HG02588 (cell line): ENCODE data around the gene TUBA1A.
"Not testable (repeated sequence)": the region's sequence is repeated elsewhere in the genome, so short reads cannot be mapped to it uniquely, and the experiment has no call there.

ENCODE experiments used
- ATAC-seq: cut with Tn5 transposase; IDR thresholded peaks from one replicate; pipeline ENCODE4 v1.9.1; 2021; ENCODE audit warnings: mild to moderate bottlenecking, moderate library complexity; ENCODE audit not compliant: unreplicated experiment

The TUBA1A gene

GRCh38 chr12:49160399-49160798, 28.5 kb downstream of the TUBA1A start:
- ATAC-seq: no peak

- ATAC-seq: no peak
These were observed 34.7 kb downstream of the TUBA1A start for GRCh38 chr12:49154221-49154620.

- ATAC-seq: no peak
These were observed 41.5 kb downstream of the TUBA1A start for GRCh38 chr12:49147384-49147783.

GRCh38 chr12:49146406-49146805, 42.5 kb downstream of the TUBA1A start:
- no peak for ATAC-seq

GRCh38 chr12:49144384-49144783, 44.5 kb downstream of the TUBA1A start:
- no peak for ATAC-seq

- no peak for ATAC-seq
These were observed 49.9 kb downstream of the TUBA1A start for GRCh38 chr12:49138999-49139398.

GRCh38 chr12:49138587-49138986, 50.3 kb downstream of the TUBA1A start:
- ATAC-seq: no peak

- no peak for ATAC-seq
These were observed 51.4 kb downstream of the TUBA1A start for GRCh38 chr12:49137476-49137875.

- ATAC-seq: not testable (repeated sequence)
These were observed 51.9 kb downstream of the TUBA1A start for GRCh38 chr12:49136997-49137396.
